ENCODE data around the gene VAMP5. TPM values are rescaled to one million over a fixed set of nuclear protein-coding genes. Genes with fewer than 3 reads are reported as not detected.

Gene VAMP5
- total RNA-seq, 4 donors from 2014 or later: 6.1 to 45.6 (median 17.0) TPM

DNA sequence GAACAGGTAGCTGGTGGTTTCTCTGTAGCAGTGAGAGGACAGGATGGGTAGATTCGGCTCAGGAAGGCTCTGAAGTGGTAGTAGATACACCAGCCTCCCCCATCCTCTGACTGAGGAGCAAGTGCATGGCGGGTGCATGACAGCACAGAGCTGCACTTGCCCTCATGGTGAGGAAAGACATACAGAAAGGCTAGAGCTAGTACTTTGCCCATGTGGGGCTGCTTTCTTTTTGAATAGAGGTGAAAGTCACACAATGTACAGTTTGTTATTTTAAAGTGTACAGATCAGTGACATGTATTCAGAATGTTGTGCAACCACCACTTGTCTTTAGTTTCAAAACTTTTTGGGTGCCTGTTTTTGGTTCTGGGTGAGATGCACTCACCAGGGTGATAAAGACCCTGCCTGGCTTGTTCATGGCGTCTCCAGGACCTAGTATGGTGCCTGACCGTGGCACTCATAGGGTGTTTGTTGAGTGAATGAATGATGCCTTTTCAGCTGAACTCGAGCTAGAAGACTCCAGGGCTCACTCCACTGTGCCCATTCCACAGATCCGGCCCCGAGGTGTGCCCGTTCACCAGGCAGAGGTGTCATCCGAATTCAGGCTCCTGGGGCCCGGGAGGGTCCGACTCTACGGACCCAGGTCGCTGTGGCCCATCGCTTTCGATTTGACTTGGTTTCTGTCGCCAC, 421 bp upstream of the VAMP5 start:
- intact Hi-C loops (cut with DNase I): no loop called here
- TF ChIP-seq, protein P1, sequence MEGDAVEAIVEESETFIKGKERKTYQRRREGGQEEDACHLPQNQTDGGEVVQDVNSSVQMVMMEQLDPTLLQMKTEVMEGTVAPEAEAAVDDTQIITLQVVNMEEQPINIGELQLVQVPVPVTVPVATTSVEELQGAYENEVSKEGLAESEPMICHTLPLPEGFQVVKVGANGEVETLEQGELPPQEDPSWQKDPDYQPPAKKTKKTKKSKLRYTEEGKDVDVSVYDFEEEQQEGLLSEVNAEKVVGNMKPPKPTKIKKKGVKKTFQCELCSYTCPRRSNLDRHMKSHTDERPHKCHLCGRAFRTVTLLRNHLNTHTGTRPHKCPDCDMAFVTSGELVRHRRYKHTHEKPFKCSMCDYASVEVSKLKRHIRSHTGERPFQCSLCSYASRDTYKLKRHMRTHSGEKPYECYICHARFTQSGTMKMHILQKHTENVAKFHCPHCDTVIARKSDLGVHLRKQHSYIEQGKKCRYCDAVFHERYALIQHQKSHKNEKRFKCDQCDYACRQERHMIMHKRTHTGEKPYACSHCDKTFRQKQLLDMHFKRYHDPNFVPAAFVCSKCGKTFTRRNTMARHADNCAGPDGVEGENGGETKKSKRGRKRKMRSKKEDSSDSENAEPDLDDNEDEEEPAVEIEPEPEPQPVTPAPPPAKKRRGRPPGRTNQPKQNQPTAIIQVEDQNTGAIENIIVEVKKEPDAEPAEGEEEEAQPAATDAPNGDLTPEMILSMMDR (IDR thresholded peaks at IDR 0.05): no peak
- no peak for TF ChIP-seq POLR2A (IDR thresholded peaks at IDR 0.05)
- Histone ChIP-seq H3K27ac (peak overlapping the region; percentile 86 to 97 (median 94)), H3K4me3 (peak overlapping the region; percentile 43 to 85 (median 59)), H3K36me3 (peaks cover 0 to 33% (median 0%) of the 10 kb centered on the region in 3 donors), H3K4me1 (peaks cover 27 to 82% (median 68%) of the 10 kb centered on the region in 3 donors), H3K27me3 (no peaks in the 10 kb centered on the region), H3K9me3 (no peaks in the 10 kb centered on the region)
- WGBS, 2 donors: 39 to 68% methylated on average over 4 to 10 of the region's 16 CpGs
- no peak for DNase-seq

DNA sequence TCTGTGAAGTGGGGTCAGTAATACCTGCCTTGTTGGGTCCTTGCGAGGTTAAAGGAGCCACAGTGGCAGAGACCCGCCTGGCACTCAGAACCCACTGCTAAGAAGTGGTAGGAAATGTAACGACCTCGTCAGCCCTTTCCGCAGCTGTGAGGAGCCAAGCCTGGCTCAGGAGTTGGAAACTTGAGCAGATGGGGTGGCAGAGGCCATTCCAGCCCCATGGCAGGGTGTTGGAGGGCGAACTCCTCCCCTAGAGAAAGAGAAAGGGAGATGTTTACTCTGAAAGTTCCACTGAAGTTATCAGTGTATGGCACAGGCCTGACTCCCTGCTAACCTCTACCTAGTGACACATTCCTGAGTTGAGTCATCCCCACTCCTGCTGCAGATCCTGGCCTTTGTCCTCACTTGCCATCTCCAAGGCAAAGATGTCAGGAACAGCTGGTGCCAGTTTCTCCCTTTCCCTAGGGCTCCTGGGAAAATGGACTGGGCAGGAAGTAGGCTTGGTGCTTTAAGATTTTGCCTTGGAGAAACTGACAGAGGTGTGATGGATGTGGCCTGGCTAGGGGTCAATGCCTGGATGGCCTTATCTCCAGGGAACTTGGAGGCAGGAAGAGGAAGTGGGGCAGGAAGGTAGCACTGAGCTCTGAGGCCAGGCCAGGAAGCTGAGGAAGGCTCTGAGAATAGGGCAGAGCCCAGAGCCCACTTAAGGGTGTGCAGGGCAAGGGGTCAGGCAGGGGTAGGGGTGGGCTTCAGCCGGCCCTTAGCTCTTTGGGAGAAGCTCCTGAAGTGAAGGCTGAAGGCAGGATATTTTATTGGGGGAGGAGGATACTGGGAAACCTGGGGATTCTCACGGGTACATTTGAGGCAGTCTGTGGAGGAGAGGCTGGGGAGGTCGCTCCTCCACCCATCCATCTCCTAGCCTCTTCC, 888 bp downstream of the VAMP5 start:
- H3K27ac ChIP-seq: peak overlapping the region; percentile 86 to 97 (median 94)
- WGBS, 2 donors: 25 to 45% methylated on average over 4 to 6 of the region's 9 CpGs
- intact Hi-C loops (cut with DNase I): no loop called here

DNA sequence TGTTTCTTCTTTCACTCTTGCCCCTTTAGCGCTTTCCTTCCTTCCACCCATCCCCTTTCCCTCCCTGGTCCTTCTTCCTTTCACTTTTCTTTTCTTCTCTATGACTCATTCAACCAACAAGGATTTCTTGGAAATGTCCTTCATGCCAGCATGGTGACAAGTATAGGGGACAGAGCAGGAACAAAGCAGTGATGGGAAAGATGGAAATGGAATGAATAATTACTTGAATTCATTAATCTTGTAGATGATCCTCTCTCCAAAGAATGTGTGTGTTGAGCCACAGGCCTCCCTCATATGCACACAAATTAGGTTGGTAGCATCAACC, 1.5 kb downstream of the VAMP5 start:
- 69 to 72% methylated on average over 1 of the region's 1 CpG for WGBS, 2 donors
- H3K27me3 ChIP-seq: no peaks in the 10 kb centered on the region
- H3K4me1 ChIP-seq: peaks cover 28 to 82% (median 68%) of the 10 kb centered on the region in 3 donors
- peak overlapping the region in 2 of 4 donors; percentile 66 to 85 for H3K4me3 ChIP-seq
- peak overlapping the region; percentile 86 to 97 (median 94) for H3K27ac ChIP-seq
- no peak for TF ChIP-seq POLR2A (IDR thresholded peaks at IDR 0.05)
- TF ChIP-seq, protein P1 (IDR thresholded peaks at IDR 0.05): no peak
- peaks cover 0 to 26% (median 0%) of the 10 kb centered on the region in 3 donors for H3K36me3 ChIP-seq
- intact Hi-C loops (cut with DNase I): no loop called here
- H3K9me3 ChIP-seq: no peaks in the 10 kb centered on the region
- DNase-seq: no peak

More for the DNA sequence above, 888 bp downstream of the VAMP5 start:
- H3K9me3 ChIP-seq: no peaks in the 10 kb centered on the region
- no peak for DNase-seq
- peaks cover 21 to 82% (median 66%) of the 10 kb centered on the region in 3 donors for H3K4me1 ChIP-seq
- H3K27me3 ChIP-seq: no peaks in the 10 kb centered on the region
- no peak for TF ChIP-seq POLR2A (IDR thresholded peaks at IDR 0.05)
- TF ChIP-seq, protein P1 (IDR thresholded peaks at IDR 0.05): no peak
- H3K4me3 ChIP-seq: peak overlapping the region; percentile 43 to 85 (median 59)
- peaks cover 0 to 32% (median 0%) of the 10 kb centered on the region in 3 donors for H3K36me3 ChIP-seq

DNA sequence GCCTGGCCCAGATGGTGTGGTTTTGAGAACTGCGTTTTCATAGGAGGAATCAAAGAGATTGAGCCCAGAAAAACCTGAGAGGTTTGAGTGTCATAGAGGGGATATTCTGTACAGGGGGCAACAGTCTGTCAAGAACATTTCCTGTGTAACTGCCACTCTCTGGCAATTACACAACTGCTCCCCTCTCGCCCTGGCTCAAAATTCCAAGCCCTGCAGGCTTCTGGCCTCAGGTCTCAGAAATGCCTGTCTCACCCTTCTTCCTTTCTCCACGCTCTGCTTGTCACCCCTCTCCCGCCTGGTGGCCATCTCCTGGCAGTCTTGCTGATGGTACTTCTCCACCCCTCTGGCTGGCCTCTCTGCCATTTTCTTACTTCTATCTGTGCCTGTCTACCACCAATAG, 4.0 kb downstream of the VAMP5 start:
- intact Hi-C loops (cut with DNase I): no loop called here

More for the DNA sequence above, 4.0 kb downstream of the VAMP5 start:
- no peak for DNase-seq
- H3K27me3 ChIP-seq: no peaks in the 10 kb centered on the region
- no peak for TF ChIP-seq POLR2A (IDR thresholded peaks at IDR 0.05)
- TF ChIP-seq, protein P1 (IDR thresholded peaks at IDR 0.05): no peak
- peaks cover 0 to under 1% (median 0%) of the 10 kb centered on the region in 3 donors for H3K36me3 ChIP-seq
- H3K9me3 ChIP-seq: no peaks in the 10 kb centered on the region
- peaks cover 38 to 99% (median 77%) of the 10 kb centered on the region in 3 donors for H3K4me1 ChIP-seq
- H3K27ac ChIP-seq: peak overlapping the region in 3 of 4 donors; percentile 84 to 96 (median 91)
- 68 to 86% methylated on average over 4 of the region's 4 CpGs for WGBS, 2 donors
- no peak overlapping the region for H3K4me3 ChIP-seq
